GM12873 (cell line): ENCODE data around the gene MFNG.

ENCODE experiments used
- TF ChIP-seq, protein P1 (sequence below): IDR thresholded peaks from 2 replicates; pipeline ENCODE4 v1.5.1; 2012; ENCODE audit warnings: low read depth, mild to moderate bottlenecking, moderate library complexity, low read length, control low read depth; ENCODE audit not compliant: insufficient read depth; ENCODE audit errors: missing control alignments

Gene MFNG

DNA sequence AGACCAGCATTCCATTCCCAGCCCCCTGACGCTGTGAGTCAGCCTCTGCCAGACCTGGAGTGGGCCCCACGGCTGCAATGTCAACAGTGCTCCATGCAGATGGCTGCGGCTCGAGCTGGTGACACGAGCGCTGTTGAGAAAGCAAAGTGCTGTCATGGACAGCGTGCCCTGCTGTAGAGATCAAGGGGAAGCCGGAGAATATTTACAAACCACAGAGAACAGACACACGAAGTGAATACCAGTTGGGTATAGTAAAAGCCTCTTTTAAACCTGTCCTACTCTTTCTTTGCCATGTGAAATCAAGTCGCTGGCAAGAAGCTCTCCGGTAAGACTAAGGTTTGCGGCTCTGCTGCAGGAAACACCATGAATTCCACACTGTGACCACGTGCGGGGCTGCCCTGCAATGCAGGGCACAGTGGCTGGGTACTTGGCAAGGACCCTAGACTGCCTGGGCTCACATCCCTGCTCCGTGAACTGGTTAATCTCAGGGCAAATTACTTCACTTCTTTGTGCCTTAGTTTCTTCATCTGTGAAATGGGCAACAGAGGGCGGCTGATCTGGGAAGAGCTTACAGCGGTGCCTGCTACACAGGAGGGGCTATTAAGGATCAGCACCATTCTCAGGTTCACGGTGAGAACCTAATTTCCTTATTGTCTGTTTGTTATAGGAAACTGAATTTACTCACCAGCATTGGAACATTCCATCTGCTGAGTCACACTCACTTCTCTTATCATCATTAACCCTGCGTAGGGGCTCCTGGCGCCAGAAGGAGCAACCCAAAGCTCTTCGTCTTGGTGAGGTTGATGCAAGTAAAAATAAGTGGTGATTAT, 31.1 kb downstream of the MFNG start:
- TF ChIP-seq, protein P1, sequence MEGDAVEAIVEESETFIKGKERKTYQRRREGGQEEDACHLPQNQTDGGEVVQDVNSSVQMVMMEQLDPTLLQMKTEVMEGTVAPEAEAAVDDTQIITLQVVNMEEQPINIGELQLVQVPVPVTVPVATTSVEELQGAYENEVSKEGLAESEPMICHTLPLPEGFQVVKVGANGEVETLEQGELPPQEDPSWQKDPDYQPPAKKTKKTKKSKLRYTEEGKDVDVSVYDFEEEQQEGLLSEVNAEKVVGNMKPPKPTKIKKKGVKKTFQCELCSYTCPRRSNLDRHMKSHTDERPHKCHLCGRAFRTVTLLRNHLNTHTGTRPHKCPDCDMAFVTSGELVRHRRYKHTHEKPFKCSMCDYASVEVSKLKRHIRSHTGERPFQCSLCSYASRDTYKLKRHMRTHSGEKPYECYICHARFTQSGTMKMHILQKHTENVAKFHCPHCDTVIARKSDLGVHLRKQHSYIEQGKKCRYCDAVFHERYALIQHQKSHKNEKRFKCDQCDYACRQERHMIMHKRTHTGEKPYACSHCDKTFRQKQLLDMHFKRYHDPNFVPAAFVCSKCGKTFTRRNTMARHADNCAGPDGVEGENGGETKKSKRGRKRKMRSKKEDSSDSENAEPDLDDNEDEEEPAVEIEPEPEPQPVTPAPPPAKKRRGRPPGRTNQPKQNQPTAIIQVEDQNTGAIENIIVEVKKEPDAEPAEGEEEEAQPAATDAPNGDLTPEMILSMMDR: no peak

DNA sequence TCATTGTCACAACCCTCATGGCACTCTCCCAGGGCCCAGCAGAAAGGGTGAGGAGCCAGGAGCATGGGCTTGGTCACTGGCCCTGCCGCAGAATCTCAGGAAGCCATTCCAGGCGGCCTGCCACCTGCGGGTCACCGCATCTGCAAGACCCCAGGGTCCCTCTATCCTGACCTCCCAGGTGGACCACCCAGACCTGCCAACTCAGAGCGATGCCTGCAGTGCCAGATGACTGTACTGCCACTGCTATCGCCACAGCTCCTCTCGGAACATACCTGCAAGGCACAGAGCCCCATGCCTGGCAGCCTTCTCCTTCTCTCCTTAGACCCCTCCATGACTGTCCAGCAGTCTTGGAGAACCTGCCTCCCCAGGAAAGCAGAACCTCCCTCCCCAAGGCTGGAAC, 32.5 kb downstream of the MFNG start:
- TF ChIP-seq, protein P1: no peak

DNA sequence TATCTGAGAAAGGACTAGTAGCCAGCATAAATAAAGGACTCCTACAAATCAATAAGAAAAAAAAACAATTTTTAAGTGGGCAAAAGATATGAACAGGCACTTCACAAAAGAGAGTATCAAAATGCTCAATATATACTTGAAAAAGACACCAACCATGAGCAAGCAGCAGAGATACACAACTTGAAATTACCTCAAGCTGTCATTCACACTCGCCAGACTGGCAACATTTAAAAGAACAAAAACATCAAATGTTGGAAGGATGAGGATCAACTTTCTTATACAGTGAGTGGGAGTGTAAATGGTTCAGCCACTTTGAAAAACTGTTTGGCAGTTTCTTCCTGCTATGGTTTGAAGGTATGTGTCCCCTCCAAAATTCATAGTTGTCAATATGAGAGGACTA, 35.0 kb downstream of the MFNG start:
- TF ChIP-seq, protein P1: no peak

DNA sequence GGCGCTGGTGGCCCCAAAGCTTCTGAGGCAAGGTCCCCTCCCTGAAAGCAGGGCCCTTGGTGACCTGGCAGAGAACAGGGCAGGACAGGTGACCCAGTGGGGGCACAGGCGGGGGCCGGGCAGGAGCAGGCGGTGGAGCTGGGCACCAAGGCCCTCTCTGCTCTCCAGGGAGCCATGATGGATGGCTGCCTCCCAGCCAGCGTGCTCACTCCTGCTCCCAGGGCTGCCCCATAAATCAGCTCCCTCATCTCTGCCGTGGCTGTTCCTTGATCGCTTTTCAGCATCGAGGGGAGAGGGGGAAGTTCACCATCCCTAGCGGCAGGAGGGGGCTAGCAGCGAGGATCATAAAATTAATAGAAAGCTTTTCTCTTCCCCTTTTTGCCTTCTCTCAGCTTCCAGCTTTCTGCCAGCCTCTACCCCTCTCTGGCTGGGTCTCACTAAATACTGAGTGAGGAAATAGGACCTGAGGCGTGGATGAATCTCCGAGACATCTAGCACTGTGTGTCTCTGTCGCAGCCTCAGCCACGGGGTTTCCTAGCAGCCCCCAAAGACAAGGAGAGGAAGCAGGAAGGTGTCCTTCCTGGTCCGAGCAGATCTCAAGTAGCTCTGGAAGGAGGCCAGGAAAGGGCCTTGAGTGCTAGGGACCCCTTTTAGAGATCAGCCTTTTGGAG, 36.7 kb downstream of the MFNG start:
- TF ChIP-seq, protein P1: no peak

DNA sequence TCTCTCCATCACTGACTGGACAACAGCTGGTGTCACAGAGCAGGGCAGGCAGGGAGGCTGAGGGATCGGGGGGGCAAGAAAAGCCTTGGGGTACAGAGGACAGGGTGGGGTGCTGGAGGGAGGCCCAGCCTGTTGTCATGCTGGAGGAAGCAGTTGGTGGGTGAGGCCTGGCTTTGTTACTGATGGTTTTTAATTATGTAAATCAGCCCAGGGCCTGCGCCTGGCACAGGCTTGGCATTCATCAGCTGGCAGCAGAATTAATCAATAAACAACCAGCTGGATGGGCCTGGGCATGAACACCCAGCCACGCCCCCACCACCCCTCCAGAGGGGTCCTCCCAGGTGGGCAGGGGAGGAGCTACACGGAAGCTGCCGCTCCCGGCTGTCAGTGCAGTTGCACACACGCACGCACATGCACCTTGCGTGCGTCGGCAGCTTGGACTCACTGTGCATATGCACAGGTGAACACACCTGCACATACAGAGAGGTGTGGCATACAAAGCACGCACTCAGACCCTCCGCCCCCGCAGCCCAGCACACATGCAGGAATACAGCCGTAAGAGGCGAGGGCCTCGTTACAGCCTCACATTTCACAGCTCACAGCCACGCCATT, 37.6 kb downstream of the MFNG start:
- TF ChIP-seq, protein P1: no peak

DNA sequence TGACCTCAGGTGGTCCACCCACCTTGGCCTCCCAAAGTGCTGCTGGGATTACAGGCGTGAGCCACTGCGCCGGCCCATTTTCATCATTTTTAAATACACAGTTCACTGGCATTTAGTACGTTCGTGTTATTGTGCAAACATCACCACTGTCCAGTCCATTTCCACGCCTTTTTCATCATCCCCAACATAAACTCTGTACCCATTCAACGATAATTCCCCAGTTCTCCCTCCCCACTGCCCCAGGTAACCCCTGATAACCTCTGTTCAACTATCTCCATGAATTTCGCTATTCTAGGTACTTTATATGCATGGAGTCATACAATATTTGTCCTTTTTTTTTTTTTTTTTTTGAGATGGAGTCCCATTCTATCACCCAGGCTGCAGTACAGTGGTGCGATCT, 40.7 kb downstream of the MFNG start:
- TF ChIP-seq, protein P1: no peak

DNA sequence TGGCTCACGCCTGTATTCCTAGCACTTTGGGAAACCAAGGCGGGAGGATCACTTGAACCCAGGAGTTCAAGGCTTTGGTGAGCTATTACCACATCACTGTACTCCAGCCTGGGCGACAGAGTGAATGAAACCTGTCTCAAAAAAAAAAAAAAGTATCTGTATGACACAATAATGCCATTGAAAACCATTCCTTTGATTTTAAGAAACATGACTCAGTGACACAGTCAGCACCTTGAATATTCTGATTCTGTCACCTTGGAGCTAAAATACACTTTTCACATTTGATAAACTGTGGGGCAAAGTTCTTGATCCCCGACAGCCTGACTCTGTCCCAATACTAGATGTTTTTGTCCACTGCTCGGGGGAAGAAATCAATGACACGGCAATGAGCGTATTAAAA, 42.2 kb downstream of the MFNG start:
- TF ChIP-seq, protein P1: no peak
